SH-SY5Y (cell line): ENCODE results near the gene SLC25A25.

Source experiments
- GATA2 ChIP-seq: IDR thresholded peaks from 2 replicates; pipeline ENCODE4 v1.6.1; 2011; ENCODE audit warnings: mild to moderate bottlenecking, low read depth, low read length
- GATA3 ChIP-seq: IDR thresholded peaks from 2 replicates; pipeline ENCODE4 v1.6.1; 2011; ENCODE audit warnings: low read depth, mild to moderate bottlenecking, low read length, moderate library complexity

GRCh38 chr9:128116104-128117083 lies 48.4 kb downstream of the SLC25A25 start:
- TF ChIP-seq GATA2 = no peak
- no peak for TF ChIP-seq GATA3
